Kidney epithelial cell (primary cell): ENCODE measurements around the gene ERCC6. TPM values are rescaled to one million over a fixed set of nuclear protein-coding genes. Genes with fewer than 3 reads are reported as not detected.

Experiments used
- DNase-seq: peaks from one replicate; pipeline ENCODE4 v3.0.0-alpha.2; 2010; ENCODE audit warnings: low read depth
- H3K27me3 ChIP-seq: 2 replicates; pipeline ENCODE4 v1.6.0; 2011; ENCODE audit warnings: low read length; ENCODE audit not compliant: control insufficient read depth, insufficient read depth
- H3K36me3 ChIP-seq: 2 replicates; pipeline ENCODE4 v1.5.1; 2011; ENCODE audit warnings: low read length; ENCODE audit not compliant: control insufficient read depth, insufficient read depth
- H3K4me3 ChIP-seq: 2 replicates; pipeline ENCODE4 v1.5.1; 2011; ENCODE audit warnings: low read depth, mild to moderate bottlenecking, control low read depth, low read length
- CTCF ChIP-seq: IDR thresholded peaks from 2 replicates; pipeline ENCODE4 v1.5.1; 2011; ENCODE audit warnings: mild to moderate bottlenecking, moderate library complexity, low read length, control low read depth, inconsistent platforms; ENCODE audit not compliant: insufficient read depth, poor library complexity, severe bottlenecking
- total RNA-seq: library from RNA; depleted of rRNA; stranded (reverse); fragments of >200 nt; gene quantifications from 2 replicates; pipeline ENCODE4 v1.2.3, GENCODE V29; 2015

Gene ERCC6
- total RNA-seq, 1 donor from 2014 or later, result 7.3 TPM

- H3K27me3 ChIP-seq, result no peaks in the 10 kb centered on the region
- DNase-seq, result no peak
- no peak for TF ChIP-seq CTCF
- no peaks in the 10 kb centered on the region for H3K36me3 ChIP-seq
- no peak overlapping the region for H3K4me3 ChIP-seq
Measured at GRCh38 chr10:49558190-49558589, 19.3 kb upstream of the ERCC6 start.

- no peaks in the 10 kb centered on the region for H3K27me3 ChIP-seq
- H3K4me3 ChIP-seq, result no peak overlapping the region
- no peaks in the 10 kb centered on the region for H3K36me3 ChIP-seq
- TF ChIP-seq CTCF, result no peak
- DNase-seq, result no peak
Measured at GRCh38 chr10:49557681-49558080, 18.8 kb upstream of the ERCC6 start.

GRCh38 chr10:49556723-49557122 lies 17.8 kb upstream of the ERCC6 start:
- no peak for TF ChIP-seq CTCF
- no peak for DNase-seq
- no peak overlapping the region for H3K4me3 ChIP-seq
- no peaks in the 10 kb centered on the region for H3K27me3 ChIP-seq
- no peaks in the 10 kb centered on the region for H3K36me3 ChIP-seq

- no peaks in the 10 kb centered on the region for H3K36me3 ChIP-seq
- no peak overlapping the region for H3K4me3 ChIP-seq
- no peaks in the 10 kb centered on the region for H3K27me3 ChIP-seq
- TF ChIP-seq CTCF, result no peak
- DNase-seq, result no peak
Measured at GRCh38 chr10:49552277-49552676, 13.4 kb upstream of the ERCC6 start.

GRCh38 chr10:49550563-49550962 lies 11.6 kb upstream of the ERCC6 start:
- Histone ChIP-seq H3K4me3 (no peak overlapping the region), H3K27me3 (no peaks in the 10 kb centered on the region), H3K36me3 (no peaks in the 10 kb centered on the region)
- no peak for TF ChIP-seq CTCF
- DNase-seq, result no peak

- DNase-seq, result no peak
- Histone ChIP-seq H3K27me3 (no peaks in the 10 kb centered on the region), H3K36me3 (no peaks in the 10 kb centered on the region), H3K4me3 (no peak overlapping the region)
- TF ChIP-seq CTCF, result no peak
Measured at GRCh38 chr10:49549640-49550346, 10.9 kb upstream of the ERCC6 start.
